Measurements from ENCODE around the gene LMF1. TPM values are rescaled to one million over a fixed set of nuclear protein-coding genes. Genes with fewer than 3 reads are reported as not detected.

The LMF1 gene
- total RNA-seq, 1 donor from 2014 or later = 32.1 TPM

DNA sequence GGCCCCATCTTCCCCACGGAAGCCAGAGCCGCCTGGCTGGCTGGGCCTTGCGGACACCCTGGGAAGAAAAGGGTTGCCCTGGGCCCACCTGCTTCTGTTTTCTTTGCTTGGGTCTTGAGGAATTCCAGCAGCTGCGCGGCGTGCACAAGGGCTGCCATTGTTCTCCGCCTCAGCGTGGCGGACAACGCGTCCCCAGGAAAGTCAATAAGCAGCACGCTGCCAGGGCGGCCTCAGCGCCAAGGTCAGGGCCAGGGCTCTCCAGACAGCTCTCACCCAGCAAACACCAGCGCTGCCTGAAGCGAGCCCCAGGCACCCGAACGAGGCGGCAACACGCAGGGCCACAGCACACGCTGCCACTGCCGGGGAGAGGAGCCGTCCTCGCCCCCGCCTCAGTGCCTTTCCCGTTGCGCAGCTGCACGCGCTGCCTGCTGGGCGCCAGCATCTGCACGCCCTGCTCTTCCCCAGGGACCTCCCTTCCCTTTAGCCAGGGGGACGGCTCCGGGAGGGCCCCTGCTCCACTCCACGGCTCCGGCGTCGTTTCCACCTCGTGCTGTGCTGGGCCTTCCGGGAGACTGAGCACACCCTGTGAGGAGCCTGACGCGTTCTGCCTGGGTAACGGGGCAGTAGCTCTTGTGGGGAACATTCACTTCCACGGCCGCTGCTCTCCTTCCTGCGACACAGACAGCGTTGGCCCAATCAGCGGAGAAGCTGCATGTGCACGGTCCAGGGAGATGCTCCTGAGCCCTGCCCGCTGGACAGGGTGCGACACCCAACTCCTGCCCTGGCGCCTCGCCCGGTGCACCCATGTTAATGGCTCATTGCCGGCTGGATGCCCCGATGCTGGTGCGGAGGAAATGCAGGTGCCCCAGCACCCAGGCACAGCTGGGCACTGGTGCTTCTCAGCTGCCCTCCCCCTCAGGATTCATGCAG lies 57.8 kb downstream of the LMF1 start:
- DNase-seq (ENCODE audit: low spot score) = no peak

GRCh38 chr16:912322-912683 lies 58.5 kb downstream of the LMF1 start:
- no peak for DNase-seq (ENCODE audit: low spot score)

- DNase-seq (ENCODE audit: low spot score) = no peak
Observed at GRCh38 chr16:911604-912321, 59.0 kb downstream of the LMF1 start.

- no peak for DNase-seq (ENCODE audit: low spot score)
Observed at GRCh38 chr16:911101-911500, 59.7 kb downstream of the LMF1 start.

GRCh38 chr16:910181-910580 lies 60.6 kb downstream of the LMF1 start:
- DNase-seq (ENCODE audit: low spot score) = no peak

DNA sequence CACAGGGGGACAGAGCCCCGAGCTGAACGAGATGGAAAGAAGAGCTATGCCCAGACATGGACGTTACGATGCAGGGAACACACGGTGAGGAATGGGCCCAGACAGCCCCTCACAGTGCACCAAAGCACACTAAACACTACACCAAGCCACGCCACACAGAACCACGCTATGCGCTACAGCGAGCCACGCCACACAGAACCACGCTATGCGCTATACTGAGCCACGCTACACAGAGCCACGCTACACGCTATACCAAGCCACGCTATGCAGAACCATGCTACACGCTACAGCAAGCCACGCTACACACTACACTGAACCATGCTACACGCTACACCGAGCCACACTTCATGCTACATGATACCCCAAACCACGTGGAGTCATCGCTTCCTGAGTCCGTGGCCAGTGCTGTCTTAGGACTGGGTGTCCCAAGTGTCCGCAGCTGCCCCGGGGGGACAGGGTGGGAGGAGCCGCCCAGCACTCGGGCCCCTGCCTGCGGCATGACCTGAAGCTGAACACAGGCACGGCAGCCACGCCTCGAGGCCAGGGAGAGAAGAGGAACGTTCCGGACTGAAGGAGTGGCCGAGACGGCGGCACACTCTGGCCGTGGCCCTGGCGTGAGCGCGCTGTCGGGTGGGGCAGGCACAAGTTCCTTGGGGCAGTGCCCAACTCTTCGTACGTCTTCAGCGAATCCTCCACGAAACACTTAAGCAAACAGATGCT lies 61.3 kb downstream of the LMF1 start:
- no peak for DNase-seq (ENCODE audit: low spot score)

DNA sequence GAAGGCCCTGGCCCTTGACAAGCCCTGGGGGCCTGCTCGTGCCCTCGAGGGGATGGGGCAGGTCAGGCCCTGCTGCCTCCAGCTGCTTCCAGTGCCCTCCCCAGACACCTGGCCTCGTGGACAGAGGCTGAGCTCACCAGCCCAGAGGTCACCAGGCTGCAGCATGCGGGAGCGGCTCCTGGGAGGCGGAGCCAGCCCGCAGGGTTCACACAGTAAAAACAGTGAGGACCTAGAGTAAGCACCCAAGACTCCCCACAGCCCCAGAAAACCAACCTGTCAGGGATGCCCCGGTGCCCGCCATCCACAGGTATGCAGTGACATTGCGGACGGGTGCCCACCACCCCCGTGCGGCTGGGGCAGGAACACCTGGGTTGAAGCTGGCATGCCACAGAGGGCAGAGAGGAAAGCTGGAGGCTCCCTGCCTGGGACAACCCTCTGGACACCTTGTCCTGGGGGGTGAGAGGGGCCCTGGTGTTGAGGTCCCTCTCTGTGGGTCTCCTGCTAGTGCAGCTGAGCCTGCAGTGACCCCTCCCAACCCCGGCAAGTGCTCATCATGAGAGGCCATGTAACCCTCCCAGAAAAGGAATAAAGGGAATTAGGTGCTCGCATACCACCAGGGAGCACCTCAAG lies 62.1 kb downstream of the LMF1 start:
- DNase-seq (ENCODE audit: low spot score) = no peak

- DNase-seq (ENCODE audit: low spot score) = no peak
Observed at GRCh38 chr16:907842-908241, 62.9 kb downstream of the LMF1 start.

DNA sequence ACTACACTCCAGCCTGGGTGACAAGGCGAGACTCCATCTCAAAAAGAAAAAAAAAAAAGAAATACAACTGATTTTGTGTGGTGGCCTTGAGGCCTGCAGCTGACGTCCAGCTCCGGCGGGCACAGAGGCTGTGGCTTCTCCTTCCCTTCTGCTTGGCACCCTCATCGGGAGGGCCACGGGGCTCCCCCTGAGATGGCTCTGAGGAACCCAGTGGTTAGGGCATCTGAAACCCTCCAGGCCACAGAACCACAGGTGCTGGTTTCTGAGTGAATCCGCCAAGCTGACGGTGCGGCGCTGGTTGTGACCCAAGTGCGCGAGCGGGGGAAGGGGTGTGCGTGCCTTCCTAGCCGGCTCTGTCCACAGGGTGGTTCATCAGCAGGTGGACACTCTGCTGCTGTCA lies 63.4 kb downstream of the LMF1 start:
- no peak for DNase-seq (ENCODE audit: low spot score)

- no peak for DNase-seq (ENCODE audit: low spot score)
Observed at GRCh38 chr16:906296-906695, 64.5 kb downstream of the LMF1 start.

- DNase-seq (ENCODE audit: low spot score) = no peak
Observed at GRCh38 chr16:901715-902601, 68.8 kb downstream of the LMF1 start.

GRCh38 chr16:901149-901548 lies 69.6 kb downstream of the LMF1 start:
- no peak for DNase-seq (ENCODE audit: low spot score)

- DNase-seq (ENCODE audit: low spot score) = no peak
Observed at GRCh38 chr16:900211-900610, 70.6 kb downstream of the LMF1 start.

- no peak for DNase-seq (ENCODE audit: low spot score)
Observed at GRCh38 chr16:899683-900060, 71.1 kb downstream of the LMF1 start.

- no peak for DNase-seq (ENCODE audit: low spot score)
Observed at GRCh38 chr16:898761-899682, 71.8 kb downstream of the LMF1 start.

- no peak for DNase-seq (ENCODE audit: low spot score)
Observed at GRCh38 chr16:898216-898615, 72.6 kb downstream of the LMF1 start.

DNA sequence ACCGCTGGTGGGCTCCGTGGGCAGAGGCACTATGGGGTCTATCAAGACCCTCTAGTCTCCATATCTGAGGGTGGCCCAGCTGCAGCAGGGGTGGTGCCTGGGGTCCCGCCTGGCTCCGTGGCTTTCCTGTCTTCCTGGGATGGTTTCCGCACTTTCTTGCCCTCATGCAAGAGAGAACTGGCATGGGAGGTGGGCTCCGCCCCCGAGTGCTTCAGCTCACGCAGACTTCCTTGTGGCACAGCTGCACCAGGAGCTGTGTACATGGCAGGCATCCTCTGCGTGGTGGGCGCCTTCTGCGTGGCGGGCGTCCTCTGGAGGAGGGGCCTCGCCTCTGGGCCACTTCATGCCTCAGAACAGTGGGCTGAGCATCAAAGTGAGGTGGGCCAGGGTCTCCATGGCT lies 73.1 kb downstream of the LMF1 start:
- DNase-seq (ENCODE audit: low spot score) = no peak

DNA sequence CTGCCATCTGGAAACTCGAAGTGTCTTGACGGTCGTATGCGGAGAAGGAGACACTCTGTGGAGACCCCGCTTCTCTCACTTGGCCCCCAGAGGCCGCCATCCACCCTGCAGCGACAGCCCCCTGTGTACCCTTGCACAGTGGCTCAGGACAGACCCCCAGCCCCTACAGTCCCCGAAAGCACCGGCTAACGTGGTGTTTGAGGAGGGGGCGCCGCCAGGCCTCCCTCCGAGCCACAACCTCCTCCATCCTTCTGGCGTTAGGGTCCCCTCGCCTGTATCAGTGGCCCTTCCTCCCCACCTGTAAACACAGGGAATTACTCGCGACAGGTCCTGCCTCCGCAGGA lies 73.6 kb downstream of the LMF1 start:
- no peak for DNase-seq (ENCODE audit: low spot score)

DNA sequence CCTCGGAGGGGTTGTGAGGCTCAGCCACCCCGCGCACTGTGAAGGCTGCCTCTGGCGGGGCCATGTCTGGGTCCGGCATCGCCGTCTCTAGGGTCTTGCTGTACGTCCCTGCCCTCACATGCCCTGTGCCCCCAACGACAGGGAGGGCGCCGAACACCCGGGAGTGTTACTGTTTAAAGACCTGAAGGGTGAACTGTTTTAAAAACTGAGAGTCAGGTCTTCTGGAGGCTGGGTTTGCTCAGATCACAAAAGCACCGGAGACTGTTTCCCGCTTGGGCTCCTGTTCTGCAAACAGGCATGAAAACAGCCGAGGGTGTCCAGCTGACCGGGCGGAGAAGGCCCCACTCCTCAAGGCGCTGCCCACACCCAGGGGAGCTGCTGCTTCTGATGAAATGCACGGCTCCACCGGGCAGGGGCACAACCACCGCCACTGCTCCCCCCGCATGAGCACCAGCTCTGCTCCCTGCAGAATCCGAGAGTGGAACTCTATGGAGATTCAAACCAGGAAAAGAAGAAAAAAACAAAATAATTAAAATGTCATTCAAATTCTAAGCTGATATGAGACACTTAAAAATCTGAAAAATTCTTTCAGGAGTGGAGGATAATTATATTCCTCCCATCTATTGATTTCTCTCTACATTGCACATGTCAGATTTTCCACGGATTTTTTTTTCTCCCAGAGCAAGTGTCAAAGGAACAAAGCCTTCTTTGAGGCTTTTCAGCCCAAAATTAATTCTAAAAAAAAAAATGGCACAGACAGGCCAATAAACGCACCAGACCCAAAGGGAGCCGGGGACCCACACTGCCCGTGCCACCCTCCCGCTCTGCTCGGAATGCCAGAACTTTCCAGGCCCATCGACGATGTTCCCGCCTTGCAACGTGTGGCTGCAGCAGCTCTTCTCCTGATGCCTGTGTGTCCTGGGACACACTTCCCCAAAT lies 74.3 kb downstream of the LMF1 start:
- no peak for DNase-seq (ENCODE audit: low spot score)
